ENCODE measurements around the gene CR1L. TPM values are rescaled to one million over a fixed set of nuclear protein-coding genes. Genes with fewer than 3 reads are reported as not detected.

Gene CR1L
- total and polyA plus RNA-seq, 2 of the 8 experiments (the other 6 are each of a cell fraction or from before 2014, with no cell fraction given): 0.39 TPM; not detected in 1

- no peak overlapping the region for H2BK5ac ChIP-seq (ENCODE audit: low read depth, low read length)
- no peak overlapping the region for H4K91ac ChIP-seq (replicated peaks; ENCODE audit: insufficient read length, low read length)
- no peaks in the 10 kb centered on the region for H3K23me2 ChIP-seq (ENCODE audit: low read depth, low read length)
- no peak overlapping the region for H3K4me3 ChIP-seq (ENCODE audit: extremely low read depth in 1 of 4, insufficient read depth in 2 of 4, low read depth in 3 of 4, low read length in 4 of 4)
- H3K79me1 ChIP-seq (ENCODE audit: low read depth, low read length): no peaks in the 10 kb centered on the region
- no peak overlapping the region for H4K8ac ChIP-seq (ENCODE audit: extremely low read depth, insufficient read depth, low read length)
- no peaks in the 10 kb centered on the region for H3K79me2 ChIP-seq (ENCODE audit: control insufficient read depth in 1 of 2, insufficient read depth in 2 of 2, low read length in 2 of 2)
- no peak overlapping the region for H4K5ac ChIP-seq (ENCODE audit: insufficient read length, low read depth, low read length)
- H2BK15ac ChIP-seq (ENCODE audit: low read length): no peak overlapping the region
- H3K4me2 ChIP-seq (ENCODE audit: insufficient read depth in 1 of 2, low read depth in 2 of 2, low read length in 2 of 2): no peak overlapping the region
- H2AFZ ChIP-seq (ENCODE audit: low read length): 0 out of 2 replicates have a peak overlapping the region, but pooled peaks have one; percentile 5
- peaks cover 0 to 2% (median 0%) of the 10 kb centered on the region in 4 experiments; a peak in 1 of 7 replicates for H3K4me1 ChIP-seq (replicated peaks in 1 of 4; ENCODE audit: control insufficient read depth in 3 of 4, insufficient read depth in 4 of 4, low read length in 3 of 4)
- H3K18ac ChIP-seq (ENCODE audit: extremely low read depth, low read length): no peak overlapping the region
- no peak overlapping the region for H2BK12ac ChIP-seq (ENCODE audit: low read depth, low read length)
- no peak for DNase-seq (ENCODE audit: low read depth in 1 of 2, low spot score in 2 of 2)
- H3K9ac ChIP-seq (replicated peaks in 1 of 4; ENCODE audit: extremely low read depth in 1 of 4, low read depth in 3 of 4, low read length in 3 of 4): no peak overlapping the region
- no peak overlapping the region for H3K23ac ChIP-seq (ENCODE audit: insufficient read length)
- H2AK5ac ChIP-seq (ENCODE audit: low read depth, low read length): no peak overlapping the region
- ChIA-PET CTCF (ENCODE audit: partially characterized antibody) (interaction anchor here (1.1 kb wide), 1 partner anchor 17 kb away, joined by 4 read pairs; no protein-coding TSS in a partner anchor), POLR2A (ENCODE audit: partially characterized antibody) (no interaction called here)
- H3K9me3 ChIP-seq (ENCODE audit: insufficient read depth in 2 of 2, low read depth in 1 of 2, low read length in 1 of 2): no peaks in the 10 kb centered on the region
- no peaks in the 10 kb centered on the region for H4K20me1 ChIP-seq (replicated peaks in 1 of 2; ENCODE audit: control insufficient read depth in 1 of 2, insufficient read depth in 2 of 2, low read length in 2 of 2)
- no peak overlapping the region for H3K14ac ChIP-seq (ENCODE audit: insufficient read length)
- H2BK120ac ChIP-seq (replicated peaks; ENCODE audit: low read depth, low read length): no peak overlapping the region
- no peak for FAIRE-seq
- no peaks in the 10 kb centered on the region for H3K36me3 ChIP-seq (ENCODE audit: control insufficient read depth in 2 of 4, insufficient read depth in 4 of 4, low read length in 3 of 4)
- no peak overlapping the region for H2BK20ac ChIP-seq (ENCODE audit: low read length)
- H3K27ac ChIP-seq (ENCODE audit: low read depth, low read length): no peak overlapping the region
- H3K56ac ChIP-seq (replicated peaks; ENCODE audit: insufficient read length, low read depth, low read length): no peak overlapping the region
- no peaks in the 10 kb centered on the region for H3K27me3 ChIP-seq (replicated peaks in 1 of 4; ENCODE audit: control insufficient read depth in 3 of 4, extremely low read depth in 1 of 4, insufficient read depth in 3 of 4, low read length in 3 of 4)
- no peak overlapping the region for H3K4ac ChIP-seq (replicated peaks; ENCODE audit: insufficient read length, low read depth, low read length)
- TF ChIP-seq SIRT6 (IDR thresholded peaks at IDR 0.05; ENCODE audit: low read length): no peak
Measured at GRCh38 chr1:207691010-207691409, 46.1 kb downstream of the CR1L start.
